Choroid plexus epithelial cell (primary cell): Measurements from ENCODE around the gene KATNAL2.

Source experiments
- DNase-seq: peaks from one replicate; pipeline ENCODE4 v3.0.0-alpha.2; 2010; ENCODE audit warnings: low read depth
- H3K4me3 ChIP-seq: 2 replicates; pipeline ENCODE4 v1.5.1; 2011; ENCODE audit warnings: low read depth, mild to moderate bottlenecking, control low read depth, low read length, moderate library complexity
- TF ChIP-seq, protein P1 (sequence below): conservative IDR thresholded peaks from 2 replicates; pipeline ENCODE4 v1.5.1; 2011; ENCODE audit warnings: low read depth, mild to moderate bottlenecking, control low read depth, inconsistent platforms, low read length, moderate library complexity

Gene KATNAL2

DNA sequence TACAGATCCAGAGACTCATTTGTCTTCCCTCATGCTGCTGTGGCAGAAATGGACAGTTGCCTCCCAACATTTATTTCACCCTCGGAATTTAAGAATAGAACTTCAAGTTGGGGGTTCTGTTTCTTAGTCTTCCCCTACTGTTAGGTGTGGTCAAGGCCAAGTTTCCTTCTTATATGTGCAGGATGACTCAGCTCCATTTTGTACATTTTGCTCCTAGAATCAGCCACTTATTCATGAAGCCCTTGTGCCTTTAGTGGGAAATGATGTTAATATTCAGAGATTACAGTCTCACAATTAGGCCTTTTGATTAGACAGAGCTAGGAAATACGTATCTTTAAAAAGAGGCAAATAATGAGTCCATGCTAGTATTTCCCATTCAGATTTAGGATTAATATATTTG is 164.2 kb downstream of the KATNAL2 start:
- TF ChIP-seq, protein P1, sequence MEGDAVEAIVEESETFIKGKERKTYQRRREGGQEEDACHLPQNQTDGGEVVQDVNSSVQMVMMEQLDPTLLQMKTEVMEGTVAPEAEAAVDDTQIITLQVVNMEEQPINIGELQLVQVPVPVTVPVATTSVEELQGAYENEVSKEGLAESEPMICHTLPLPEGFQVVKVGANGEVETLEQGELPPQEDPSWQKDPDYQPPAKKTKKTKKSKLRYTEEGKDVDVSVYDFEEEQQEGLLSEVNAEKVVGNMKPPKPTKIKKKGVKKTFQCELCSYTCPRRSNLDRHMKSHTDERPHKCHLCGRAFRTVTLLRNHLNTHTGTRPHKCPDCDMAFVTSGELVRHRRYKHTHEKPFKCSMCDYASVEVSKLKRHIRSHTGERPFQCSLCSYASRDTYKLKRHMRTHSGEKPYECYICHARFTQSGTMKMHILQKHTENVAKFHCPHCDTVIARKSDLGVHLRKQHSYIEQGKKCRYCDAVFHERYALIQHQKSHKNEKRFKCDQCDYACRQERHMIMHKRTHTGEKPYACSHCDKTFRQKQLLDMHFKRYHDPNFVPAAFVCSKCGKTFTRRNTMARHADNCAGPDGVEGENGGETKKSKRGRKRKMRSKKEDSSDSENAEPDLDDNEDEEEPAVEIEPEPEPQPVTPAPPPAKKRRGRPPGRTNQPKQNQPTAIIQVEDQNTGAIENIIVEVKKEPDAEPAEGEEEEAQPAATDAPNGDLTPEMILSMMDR: no peak

GRCh38 chr18:47087676-47088075 is 170.3 kb downstream of the KATNAL2 start:
- no peak overlapping the region for H3K4me3 ChIP-seq
- DNase-seq: no peak
- TF ChIP-seq, protein P1: no peak

More for the DNA sequence above, 164.2 kb downstream of the KATNAL2 start:
- H3K4me3 ChIP-seq: no peak overlapping the region
- DNase-seq: no peak

DNA sequence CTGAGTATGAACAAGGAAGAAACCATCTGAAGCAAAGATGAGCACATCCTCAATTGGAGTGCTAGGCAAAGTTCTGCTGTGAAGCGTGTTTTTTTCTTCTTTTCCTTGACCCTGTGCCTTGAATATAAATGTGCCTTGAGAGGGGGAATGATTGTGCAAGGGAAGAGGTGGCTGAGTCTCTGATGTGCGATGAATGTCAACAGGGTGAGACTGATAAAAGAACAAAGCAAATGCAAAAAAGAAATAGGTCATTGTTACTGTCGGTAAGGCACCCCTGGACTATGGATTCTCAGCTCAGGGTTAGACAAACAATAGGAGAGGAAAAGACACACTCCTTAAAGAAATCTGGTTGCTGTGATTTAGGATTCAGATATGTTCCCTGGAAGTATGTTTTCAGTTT is 178.4 kb downstream of the KATNAL2 start:
- DNase-seq: no peak
- TF ChIP-seq, protein P1: no peak
- no peak overlapping the region for H3K4me3 ChIP-seq

DNA sequence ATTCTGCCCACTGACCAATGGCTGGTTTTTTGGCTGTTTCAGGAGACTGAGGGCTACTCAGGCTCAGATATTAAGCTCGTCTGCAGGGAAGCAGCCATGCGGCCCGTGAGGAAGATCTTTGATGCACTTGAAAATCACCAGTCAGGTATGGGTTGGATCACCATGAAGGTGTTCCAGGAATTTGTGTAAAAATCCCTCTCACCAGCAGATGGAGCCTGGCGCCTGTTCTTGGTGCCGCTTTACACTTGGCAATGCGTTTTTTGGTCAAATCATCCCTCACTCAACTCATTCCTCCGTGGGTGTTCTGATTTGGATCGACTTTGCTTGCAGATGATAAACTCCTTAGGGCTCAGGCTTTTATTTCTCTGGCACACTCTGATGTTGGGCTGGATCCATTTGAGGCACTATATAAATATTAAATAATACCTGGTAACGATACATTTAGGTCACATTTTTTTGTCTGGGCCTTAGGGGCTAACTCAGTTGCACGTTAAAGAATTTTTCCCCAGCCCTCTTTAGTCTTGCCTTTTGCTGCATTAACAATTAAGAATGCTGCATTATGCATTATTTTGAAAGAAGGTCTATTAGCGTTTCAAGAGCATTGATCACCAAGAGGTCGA is 182.9 kb downstream of the KATNAL2 start:
- DNase-seq: peak; percentile 72
- H3K4me3 ChIP-seq: no peak overlapping the region
- TF ChIP-seq, protein P1: peak; percentile 91

DNA sequence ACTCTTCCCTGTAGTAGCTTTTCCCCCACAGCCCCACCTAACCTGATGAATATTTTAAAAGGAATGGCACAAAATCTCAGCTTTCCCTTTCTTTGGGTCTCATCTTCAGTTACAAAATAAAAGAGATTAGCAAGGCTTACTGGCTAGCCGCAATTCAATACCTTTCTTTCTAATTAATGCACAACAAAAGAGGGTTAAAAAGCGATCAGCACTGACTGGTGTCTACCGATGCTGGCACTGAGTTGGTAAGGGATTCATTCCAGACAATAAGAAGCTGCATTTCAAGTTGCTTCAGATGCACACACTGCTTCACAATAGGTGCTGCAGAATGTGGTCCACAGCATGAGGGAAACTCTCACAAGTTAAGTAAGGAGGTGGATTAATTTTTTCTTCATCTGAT is 191.0 kb downstream of the KATNAL2 start:
- TF ChIP-seq, protein P1: no peak
- H3K4me3 ChIP-seq: no peak overlapping the region
- DNase-seq: no peak

DNA sequence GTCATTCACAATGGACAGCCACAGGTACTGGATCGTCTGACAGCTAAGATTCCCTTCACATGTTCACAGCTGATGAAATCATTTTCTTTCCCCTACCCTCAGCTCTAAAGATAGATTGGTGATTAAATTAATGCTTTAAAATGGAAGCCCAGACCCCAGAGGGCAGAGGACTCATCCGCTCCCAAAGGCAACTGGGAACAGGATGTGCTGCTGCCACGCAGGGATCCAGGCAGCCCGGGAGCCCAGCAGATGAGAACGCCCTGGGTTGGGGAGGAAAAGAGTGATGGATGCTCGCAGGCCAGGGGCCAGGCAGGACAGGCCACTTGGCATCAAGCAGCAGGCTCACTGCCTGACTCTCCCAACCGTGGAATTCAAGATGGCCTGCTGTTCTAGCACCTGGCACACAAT is 191.6 kb downstream of the KATNAL2 start:
- no peak for DNase-seq
- no peak overlapping the region for H3K4me3 ChIP-seq
- TF ChIP-seq, protein P1: no peak

GRCh38 chr18:47109720-47110119 is 192.3 kb downstream of the KATNAL2 start:
- TF ChIP-seq, protein P1: no peak
- no peak for DNase-seq

More at GRCh38 chr18:47109720-47110119, 192.3 kb downstream of the KATNAL2 start:
- no peak overlapping the region for H3K4me3 ChIP-seq
